Smooth muscle cell (in vitro differentiated cells): Measurements from ENCODE around the gene TMED5. TPM values are rescaled to one million over a fixed set of nuclear protein-coding genes. Genes with fewer than 3 reads are reported as not detected.

Source experiments
- DNase-seq: peaks from one replicate; lab custom pipeline; 2025; ENCODE audit not compliant: unreplicated experiment; lab: John Stamatoyannopoulos, UW
- H2AFZ ChIP-seq: fragments of 200-600 bp; sonication (generic); 2 replicates; pipeline ENCODE4 v1.6.0; 2016; ENCODE audit warnings: antibody characterized with exemption, low read depth, mild to moderate bottlenecking
- H3F3A ChIP-seq: fragments of 200-600 bp; sonication (generic); 2 replicates; pipeline ENCODE4 v1.6.0; 2017; ENCODE audit warnings: antibody characterized with exemption, low read depth
- H3K27ac ChIP-seq: fragments of 200-600 bp; sonication (generic); 2 replicates; pipeline ENCODE4 v1.5.1; 2016; ENCODE audit warnings: low read depth, mild to moderate bottlenecking
- H3K27me3 ChIP-seq: fragments of 200-600 bp; sonication (generic); 2 replicates; pipeline ENCODE4 v1.6.1; 2016; ENCODE audit warnings: low read depth, mild to moderate bottlenecking
- H3K36me3 ChIP-seq: fragments of 200-600 bp; sonication (generic); 2 replicates; pipeline ENCODE4 v1.5.1; 2016; ENCODE audit warnings: low read depth
- H3K4me1 ChIP-seq: fragments of 200-600 bp; sonication (generic); 2 replicates; pipeline ENCODE4 v1.5.1; 2016; ENCODE audit warnings: low read depth
- H3K4me2 ChIP-seq: fragments of 200-600 bp; sonication (generic); 2 replicates; pipeline ENCODE4 v1.6.0; 2016; ENCODE audit warnings: mild to moderate bottlenecking
- H3K4me3 ChIP-seq: fragments of 200-600 bp; sonication (generic); 2 replicates; pipeline ENCODE4 v1.5.1; 2016; ENCODE audit warnings: mild to moderate bottlenecking
- H3K79me2 ChIP-seq: fragments of 200-600 bp; sonication (generic); 2 replicates; pipeline ENCODE4 v1.6.0; 2016; ENCODE audit warnings: low read depth, mild to moderate bottlenecking
- H3K9ac ChIP-seq: fragments of 200-600 bp; sonication (generic); 2 replicates; pipeline ENCODE4 v1.6.0; 2016; ENCODE audit warnings: low read depth
- H3K9me3 ChIP-seq: fragments of 200-600 bp; sonication (generic); replicated peaks from 2 replicates; pipeline ENCODE4 v1.5.1; 2016; ENCODE audit warnings: low read depth
- H4K20me1 ChIP-seq: fragments of 200-600 bp; sonication (generic); 2 replicates; pipeline ENCODE4 v1.6.0; 2016; ENCODE audit warnings: low read depth
- CTCF ChIP-seq: fragments of 200-600 bp; sonication (generic); IDR thresholded peaks from 2 replicates; pipeline ENCODE4 v1.5.1; 2017; ENCODE audit warnings: borderline replicate concordance, mild to moderate bottlenecking, antibody characterized with exemption; ENCODE audit not compliant: insufficient read depth, poor library complexity, severe bottlenecking
- WGBS: methylation state at CpG from one replicate; pipeline ENCODE4 v1.1.7; 2016; ENCODE audit warnings: low lambda C conversion rate; 5-methylcytosine and 5-hydroxymethylcytosine counted together
- polyA plus RNA-seq: library from polyadenylated mRNA; unstranded; fragments of >200 nt; fragmentation: Nextera tagmentation; extraction: Ambion mirVana; gene quantifications from 2 replicates; pipeline ENCODE4 v1.2.1, GENCODE V29; 2016
- total RNA-seq: library from RNA; depleted of rRNA; stranded (reverse); fragments of >200 nt; gene quantifications from 2 replicates; pipeline ENCODE4 v1.2.3, GENCODE V29; 2014

Gene TMED5
- total and polyA plus RNA-seq, 2 experiments from 2014 or later, result 26.8 to 61.7 TPM

GRCh38 chr1:93129507-93130099 is 50.6 kb downstream of the TMED5 start:
- no peak overlapping the region for H2AFZ ChIP-seq
- H3F3A ChIP-seq, result no peaks in the 10 kb centered on the region
- no peak overlapping the region for H3K4me3 ChIP-seq
- no peak overlapping the region for H3K9ac ChIP-seq
- TF ChIP-seq CTCF, result no peak
- H3K79me2 ChIP-seq, result peaks cover 8% of the 10 kb centered on the region
- H3K27me3 ChIP-seq, result no peaks in the 10 kb centered on the region
- H3K4me1 ChIP-seq, result no peaks in the 10 kb centered on the region
- no peak overlapping the region for H3K4me2 ChIP-seq
- H4K20me1 ChIP-seq, result peaks cover 2% of the 10 kb centered on the region
- H3K27ac ChIP-seq, result no peak overlapping the region
- no peaks in the 10 kb centered on the region for H3K36me3 ChIP-seq
- no peak for DNase-seq
- no peaks in the 10 kb centered on the region for H3K9me3 ChIP-seq

- Histone ChIP-seq H3K36me3 (peaks cover 11% of the 10 kb centered on the region), H3K27me3 (no peaks in the 10 kb centered on the region), H3K27ac (no peak overlapping the region), H3F3A (no peaks in the 10 kb centered on the region), H2AFZ (no peak overlapping the region), H3K9me3 (no peaks in the 10 kb centered on the region), H3K9ac (no peak overlapping the region), H3K4me1 (no peaks in the 10 kb centered on the region), H3K79me2 (peaks cover 15% of the 10 kb centered on the region), H3K4me2 (no peak overlapping the region), H3K4me3 (no peak overlapping the region), H4K20me1 (no peaks in the 10 kb centered on the region)
- 64% methylated on average over 4 of the region's 4 CpGs for WGBS
- no peak for DNase-seq
- no peak for TF ChIP-seq CTCF
These were observed 55.5 kb downstream of the TMED5 start for GRCh38 chr1:93124556-93125355.

GRCh38 chr1:93123201-93123783 is 56.9 kb downstream of the TMED5 start:
- Histone ChIP-seq H3K9ac (no peak overlapping the region), H3K4me3 (no peak overlapping the region), H3K79me2 (peaks cover 19% of the 10 kb centered on the region), H3K36me3 (peaks cover 24% of the 10 kb centered on the region), H3K4me1 (no peaks in the 10 kb centered on the region), H3F3A (no peaks in the 10 kb centered on the region), H3K4me2 (no peak overlapping the region), H3K27ac (no peak overlapping the region), H3K27me3 (no peaks in the 10 kb centered on the region), H4K20me1 (peaks cover 7% of the 10 kb centered on the region), H3K9me3 (no peaks in the 10 kb centered on the region), H2AFZ (no peak overlapping the region)
- TF ChIP-seq CTCF, result no peak
- WGBS, result 98% methylated on average over 4 of the region's 4 CpGs
- no peak for DNase-seq
